Upper lobe of left lung (tissue), 4 donors: ENCODE data around the gene KRT13.

ENCODE experiments used
- CTCF ChIP-seq, 6 experiments: fragments of 450-650 bp in 4 of 6; fragments of 200-600 bp in 2 of 6; sonication (generic) in 2 of 6; IDR thresholded peaks; one replicate each; pipeline ENCODE4 v1.5.1; 2016 to 2019; ENCODE audit warnings: antibody characterized with exemption in 6 of 6
- EP300 ChIP-seq, 4 donors: sonication (generic); formaldehyde crosslinking; IDR thresholded peaks; one replicate each; pipeline ENCODE4 v1.5.1; 2017; ENCODE audit warnings: antibody characterized with exemption in 4 of 4, control low read depth in 2 of 4
- POLR2A ChIP-seq, 4 donors: fragments of 450-650 bp; IDR thresholded peaks; one replicate each; pipeline ENCODE4 v1.5.1; 2016 to 2017; ENCODE audit warnings: antibody characterized with exemption in 4 of 4, mild to moderate bottlenecking in 2 of 4

GRCh38 chr17:41553176-41553575 is 47.8 kb upstream of the KRT13 start:
- TF ChIP-seq POLR2A (IDR thresholded peaks at IDR 0.05) (no peak), CTCF (IDR thresholded peaks at IDR 0.05) (no peak), EP300 (IDR thresholded peaks at IDR 0.05) (no peak)
